Measurements from ENCODE around the gene TRIP13. TPM values are rescaled to one million over a fixed set of nuclear protein-coding genes. Genes with fewer than 3 reads are reported as not detected.

The TRIP13 gene
- total and polyA plus RNA-seq, 2 experiments from 2014 or later, result 9.2 to 9.4 TPM

GRCh38 chr5:885529-885928 lies 7.2 kb upstream of the TRIP13 start:
- Histone ChIP-seq H4K20me1 (ENCODE audit: insufficient read depth, poor library complexity, severe bottlenecking) (peaks cover 4% of the 10 kb centered on the region), H3K27me3 (no peaks in the 10 kb centered on the region), H3K9me3 (ENCODE audit: low read depth) (no peaks in the 10 kb centered on the region), H3K4me1 (ENCODE audit: insufficient read depth) (no peaks in the 10 kb centered on the region), H3K79me2 (peaks cover 29% of the 10 kb centered on the region), H2AFZ (no peak overlapping the region), H3K4me3 (no peak overlapping the region), H3K9me2 (replicated peaks; ENCODE audit: insufficient read depth) (no peaks in the 10 kb centered on the region), H3K36me3 (replicated peaks; ENCODE audit: insufficient read depth, low read depth) (no peaks in the 10 kb centered on the region), H3K4me2 (no peak overlapping the region), H3K27ac (no peak overlapping the region)
- WGBS (ENCODE audit: low lambda C conversion rate, missing lambda C conversion rate), result 95% methylated on average over 13 of the region's 13 CpGs
- TF ChIP-seq CTCF (IDR thresholded peaks at IDR 0.05; ENCODE audit: poor library complexity), result no peak
- no peak for TF ChIP-seq EZH2 (IDR thresholded peaks at IDR 0.05; ENCODE audit: borderline replicate concordance)
- no peak for TF ChIP-seq EZH2phosphoT487 (IDR thresholded peaks at IDR 0.05; ENCODE audit: low read depth, severe bottlenecking, unreplicated experiment)
- DNase-seq (ENCODE audit: low spot score), result no peak

GRCh38 chr5:886036-886435 lies 6.6 kb upstream of the TRIP13 start:
- H3K9me2 ChIP-seq (replicated peaks; ENCODE audit: insufficient read depth), result no peaks in the 10 kb centered on the region
- no peaks in the 10 kb centered on the region for H3K27me3 ChIP-seq
- peaks cover 4% of the 10 kb centered on the region for H4K20me1 ChIP-seq (ENCODE audit: insufficient read depth, poor library complexity, severe bottlenecking)
- peaks cover 34% of the 10 kb centered on the region for H3K79me2 ChIP-seq
- DNase-seq (ENCODE audit: low spot score), result no peak
- no peak overlapping the region for H2AFZ ChIP-seq
- H3K27ac ChIP-seq, result no peak overlapping the region
- H3K36me3 ChIP-seq (replicated peaks; ENCODE audit: insufficient read depth, low read depth), result no peaks in the 10 kb centered on the region
- H3K9me3 ChIP-seq (ENCODE audit: low read depth), result no peaks in the 10 kb centered on the region
- 98% methylated on average over 13 of the region's 13 CpGs for WGBS (ENCODE audit: low lambda C conversion rate, missing lambda C conversion rate)
- no peaks in the 10 kb centered on the region for H3K4me1 ChIP-seq (ENCODE audit: insufficient read depth)
- TF ChIP-seq EZH2 (IDR thresholded peaks at IDR 0.05; ENCODE audit: borderline replicate concordance) (no peak), EZH2phosphoT487 (IDR thresholded peaks at IDR 0.05; ENCODE audit: low read depth, severe bottlenecking, unreplicated experiment) (no peak), CTCF (IDR thresholded peaks at IDR 0.05; ENCODE audit: poor library complexity) (no peak)
- H3K4me2 ChIP-seq, result no peak overlapping the region
- H3K4me3 ChIP-seq, result no peak overlapping the region

GRCh38 chr5:886716-887325 lies 5.9 kb upstream of the TRIP13 start:
- H3K27me3 ChIP-seq, result no peaks in the 10 kb centered on the region
- H3K4me2 ChIP-seq, result no peak overlapping the region
- DNase-seq (ENCODE audit: low spot score), result no peak
- H3K9me3 ChIP-seq (ENCODE audit: low read depth), result no peaks in the 10 kb centered on the region
- no peak overlapping the region for H3K4me3 ChIP-seq
- H2AFZ ChIP-seq, result no peak overlapping the region
- H3K4me1 ChIP-seq (ENCODE audit: insufficient read depth), result peaks cover 7% of the 10 kb centered on the region
- H3K9me2 ChIP-seq (replicated peaks; ENCODE audit: insufficient read depth), result no peaks in the 10 kb centered on the region
- H3K27ac ChIP-seq, result no peak overlapping the region
- H4K20me1 ChIP-seq (ENCODE audit: insufficient read depth, poor library complexity, severe bottlenecking), result peaks cover 4% of the 10 kb centered on the region
- peaks cover 42% of the 10 kb centered on the region for H3K79me2 ChIP-seq
- TF ChIP-seq EZH2 (IDR thresholded peaks at IDR 0.05; ENCODE audit: borderline replicate concordance), result no peak
- TF ChIP-seq CTCF (IDR thresholded peaks at IDR 0.05; ENCODE audit: poor library complexity), result no peak
- no peak for TF ChIP-seq EZH2phosphoT487 (IDR thresholded peaks at IDR 0.05; ENCODE audit: low read depth, severe bottlenecking, unreplicated experiment)
- 95% methylated on average over 26 of the region's 26 CpGs for WGBS (ENCODE audit: low lambda C conversion rate, missing lambda C conversion rate)
- no peaks in the 10 kb centered on the region for H3K36me3 ChIP-seq (replicated peaks; ENCODE audit: insufficient read depth, low read depth)
